ENCODE results near the gene TRAF7. TPM values are rescaled to one million over a fixed set of nuclear protein-coding genes. Genes with fewer than 3 reads are reported as not detected.
"Not testable (repeated sequence)": the region's sequence is repeated elsewhere in the genome, so short reads cannot be mapped to it uniquely, and the experiment has no call there.

Gene TRAF7
- 69.0 and 92.8 TPM in 2 replicates for total RNA-seq (2014; rRNA removed; shearing (Covaris generic))

DNA sequence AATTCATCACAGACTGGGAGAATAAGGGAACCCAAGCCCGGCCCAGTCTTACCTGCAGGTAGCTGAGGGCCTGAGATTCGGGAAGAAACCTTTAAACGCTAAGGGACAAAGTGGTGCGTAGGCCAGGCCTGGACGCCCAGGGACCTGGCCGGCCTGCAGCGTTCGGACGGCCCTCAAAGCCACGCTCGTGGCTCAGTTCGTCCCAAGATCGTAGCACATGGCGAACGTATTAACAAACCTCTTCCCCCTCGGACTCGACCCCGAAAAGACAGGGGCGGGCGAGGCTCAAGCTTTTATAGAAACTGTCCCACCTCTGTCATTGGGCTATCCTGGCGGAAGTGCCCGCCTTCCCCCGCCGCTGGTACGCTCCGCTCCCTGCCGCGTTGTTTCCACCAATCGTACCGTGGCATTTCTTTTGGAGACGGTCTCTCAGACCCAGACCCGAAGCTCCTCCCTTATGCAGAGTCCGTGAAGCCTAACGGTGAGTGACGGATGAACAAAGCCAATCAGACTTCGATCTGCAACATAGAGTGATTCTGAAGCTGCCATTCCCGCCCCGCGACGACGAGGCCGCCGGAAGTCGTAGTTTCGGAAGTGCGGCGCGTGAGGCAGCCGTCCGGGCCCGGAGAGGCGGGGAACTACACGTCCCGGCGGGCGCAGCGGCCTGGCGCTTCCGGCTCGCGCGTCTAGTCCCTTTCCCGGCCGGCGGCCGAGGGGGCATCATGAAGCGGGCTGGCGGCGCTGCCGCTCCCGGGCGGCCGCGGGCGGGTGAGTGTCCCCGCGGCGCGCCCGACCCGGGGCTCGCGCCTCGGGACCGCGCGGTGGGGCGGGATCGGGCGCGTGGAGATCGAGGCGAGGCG is at the start of gene TRAF7:
Gene TRAF7 (plus strand): TSS at position 692 of the 860 bp plus-strand sequence. CDS start 8,139 bp downstream, outside the sequence.
- peak; percentile 100 for DNase-seq (ENCODE audit: low read depth)

DNA sequence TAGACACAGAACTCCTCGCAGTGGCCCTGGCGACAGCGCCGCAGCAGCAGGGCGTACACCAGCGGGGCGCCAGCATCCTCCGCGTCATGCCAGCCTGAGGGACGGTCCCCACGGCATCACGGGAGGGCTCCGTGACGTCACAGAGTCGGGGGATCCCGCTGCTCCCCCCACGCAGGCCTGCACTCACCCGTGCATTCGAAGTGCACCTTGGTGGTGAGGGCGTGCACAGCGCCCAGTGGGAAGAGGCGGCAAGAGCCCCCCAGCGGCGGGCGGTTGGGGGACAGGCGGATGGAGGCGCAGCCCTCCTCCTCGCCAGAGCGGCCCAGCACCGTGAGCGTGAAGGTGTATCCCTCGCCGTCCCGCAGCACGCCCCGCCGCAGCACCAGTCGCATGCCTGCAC is 49.4 kb upstream of the TRAF7 start:
- not testable (repeated sequence) for DNase-seq (ENCODE audit: low read depth)

DNA sequence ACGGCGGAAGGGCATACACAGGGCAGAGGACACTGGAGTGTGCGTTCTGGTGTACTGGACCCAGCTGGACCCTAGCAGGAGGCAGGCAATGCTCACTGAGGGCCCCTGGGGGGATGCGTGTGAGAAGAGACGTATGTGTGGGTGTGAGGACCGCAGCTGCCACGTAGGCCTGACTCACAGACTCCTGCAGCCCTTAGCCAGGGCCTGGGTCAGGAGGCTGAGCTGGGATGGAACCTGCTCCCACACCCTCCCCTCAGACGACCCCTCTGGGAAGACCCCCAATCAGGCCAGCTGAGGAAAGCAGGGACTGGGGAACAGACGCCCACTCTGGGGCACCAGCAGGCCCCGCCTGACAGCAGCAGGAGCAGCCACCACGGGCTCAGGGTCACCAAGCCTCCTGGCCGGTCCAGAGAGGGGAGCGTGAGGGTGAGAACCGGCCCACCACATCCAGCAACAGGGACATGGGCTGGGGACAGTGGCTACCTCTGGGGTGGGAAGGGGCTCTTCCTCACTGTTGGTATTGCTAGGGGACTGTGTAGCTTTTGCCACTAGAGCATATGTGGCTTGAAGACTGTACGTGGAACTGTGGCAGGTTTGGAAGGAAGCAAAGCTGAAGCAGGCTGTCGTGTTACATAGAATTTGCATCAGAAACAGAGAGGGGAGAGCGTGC is 48.3 kb upstream of the TRAF7 start:
- DNase-seq (ENCODE audit: low read depth), result peak; percentile 35

DNA sequence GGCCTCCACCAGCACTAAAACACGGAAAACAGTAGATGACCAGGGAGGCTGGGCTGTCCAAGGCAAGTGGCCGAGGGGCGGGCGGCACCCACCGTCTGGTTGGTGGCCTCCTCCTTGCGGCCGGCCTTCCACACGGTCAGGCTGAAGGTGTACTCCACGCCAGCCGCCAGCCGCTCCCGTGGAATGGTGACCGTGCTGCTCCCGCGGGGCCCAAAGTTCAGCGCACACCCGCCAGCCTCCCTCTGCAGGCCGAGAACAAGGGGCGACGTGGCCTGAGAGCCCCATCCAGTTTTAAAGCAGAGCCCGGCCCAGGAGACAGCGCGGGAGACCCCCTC is 47.8 kb upstream of the TRAF7 start:
- not testable (repeated sequence) for DNase-seq (ENCODE audit: low read depth)

DNA sequence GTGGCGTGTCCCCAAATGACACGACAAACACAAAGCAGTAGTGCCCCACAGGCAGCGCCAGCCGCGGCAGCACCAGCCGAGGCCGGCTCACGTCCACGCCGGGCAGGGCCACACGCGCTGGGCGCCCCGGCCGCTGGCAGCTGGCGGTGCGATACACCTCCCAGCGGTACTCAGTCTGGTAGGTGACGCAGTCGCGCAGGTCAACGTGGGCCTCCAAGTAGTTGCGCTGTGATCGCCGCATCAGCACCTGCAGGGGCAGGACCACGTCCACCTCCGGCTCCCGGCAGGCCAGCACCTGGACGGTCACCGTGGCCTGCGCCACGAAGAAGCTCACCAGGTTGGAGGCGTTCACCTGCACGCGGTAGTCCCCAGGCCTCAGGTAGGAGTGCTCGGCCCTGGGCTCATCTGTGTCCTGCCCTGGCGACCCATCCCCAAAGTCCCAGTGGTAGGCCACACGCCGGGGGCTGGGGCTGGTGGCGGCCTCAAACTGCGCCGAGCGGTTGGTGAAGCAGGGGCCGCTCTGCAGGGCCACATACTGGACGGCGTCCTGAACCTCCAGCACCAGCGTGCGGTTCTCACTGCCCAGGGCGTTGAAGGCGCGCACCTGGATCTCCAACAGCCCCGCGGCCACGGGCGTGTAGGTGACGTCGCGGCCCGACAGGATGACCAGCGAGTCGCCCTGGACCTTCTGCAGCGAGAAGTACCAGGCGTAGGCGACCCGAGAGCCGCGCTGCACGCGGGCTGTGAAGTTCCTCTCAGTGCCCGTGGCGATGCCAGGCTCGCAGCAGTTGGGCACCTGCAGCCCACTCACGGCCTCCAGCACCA is 46.9 kb upstream of the TRAF7 start:
- not testable (repeated sequence) for DNase-seq (ENCODE audit: low read depth)

DNA sequence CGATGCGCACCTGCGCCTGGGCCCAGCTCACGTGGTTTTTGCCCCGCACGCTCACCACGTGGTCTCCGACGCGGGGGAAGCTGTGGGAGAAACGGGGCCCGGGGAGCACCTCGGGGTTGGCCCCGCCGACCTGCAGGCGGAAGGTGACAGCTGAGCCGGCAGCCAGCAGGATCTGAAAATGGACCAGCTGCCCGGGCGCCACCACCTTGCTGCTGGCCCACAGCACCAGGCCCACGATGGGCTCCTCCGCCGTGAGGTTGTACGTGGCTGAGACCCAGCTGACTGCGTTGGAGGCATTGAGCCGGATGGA is 46.4 kb upstream of the TRAF7 start:
- not testable (repeated sequence) for DNase-seq (ENCODE audit: low read depth)

DNA sequence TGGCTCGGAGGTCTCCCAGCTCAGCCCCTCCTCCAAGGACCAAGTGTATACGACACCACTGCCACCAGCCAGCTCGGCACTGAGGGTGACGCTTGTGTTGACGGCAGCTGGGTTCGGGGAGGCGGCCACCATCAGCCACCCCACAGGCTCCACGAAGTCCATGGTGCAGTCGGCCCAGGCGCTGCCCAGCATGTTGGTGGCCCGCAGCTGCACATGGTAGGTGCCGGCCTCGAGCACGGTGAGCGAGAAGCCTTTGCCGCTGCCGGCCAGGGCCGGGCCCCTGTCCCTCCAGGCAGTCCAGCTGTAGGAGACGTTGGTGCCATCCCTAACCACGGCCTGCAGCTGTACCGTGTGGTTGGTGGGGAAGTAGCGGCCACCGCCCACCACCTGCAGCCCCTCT is 45.7 kb upstream of the TRAF7 start:
- not testable (repeated sequence) for DNase-seq (ENCODE audit: low read depth)

DNA sequence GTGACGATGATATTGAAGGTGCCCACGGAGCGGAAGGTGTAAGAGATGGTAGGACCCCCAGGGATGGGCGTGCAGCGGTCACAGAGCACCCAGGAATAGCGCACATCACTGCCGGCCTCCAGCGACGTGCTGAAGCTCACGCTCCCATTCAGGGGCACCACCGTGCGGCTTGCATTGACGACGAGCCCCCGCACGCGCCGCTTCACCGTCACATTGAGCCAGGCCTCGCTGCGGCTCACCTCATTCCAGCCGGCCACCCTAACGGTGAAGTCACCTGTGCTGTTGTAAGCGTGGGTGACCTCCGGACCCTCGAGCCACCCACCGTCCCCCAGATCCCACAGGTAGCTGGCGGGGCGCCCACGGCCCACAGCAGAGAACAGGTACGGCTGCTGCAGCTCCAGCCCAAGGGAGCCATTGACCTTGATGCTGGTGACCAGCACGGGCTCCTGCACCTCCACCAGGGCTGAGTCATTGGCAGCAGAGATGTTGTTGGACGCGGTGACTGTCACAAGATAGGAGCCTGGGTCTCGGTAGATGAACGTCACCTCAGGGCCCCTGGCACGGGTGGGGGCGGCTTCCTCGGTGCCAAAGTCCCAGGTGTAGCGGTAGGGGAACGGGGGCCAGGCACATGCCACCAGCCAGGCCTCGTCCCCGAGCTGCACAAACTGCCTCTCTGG is 45.1 kb upstream of the TRAF7 start:
- not testable (repeated sequence) for DNase-seq (ENCODE audit: low read depth)

DNA sequence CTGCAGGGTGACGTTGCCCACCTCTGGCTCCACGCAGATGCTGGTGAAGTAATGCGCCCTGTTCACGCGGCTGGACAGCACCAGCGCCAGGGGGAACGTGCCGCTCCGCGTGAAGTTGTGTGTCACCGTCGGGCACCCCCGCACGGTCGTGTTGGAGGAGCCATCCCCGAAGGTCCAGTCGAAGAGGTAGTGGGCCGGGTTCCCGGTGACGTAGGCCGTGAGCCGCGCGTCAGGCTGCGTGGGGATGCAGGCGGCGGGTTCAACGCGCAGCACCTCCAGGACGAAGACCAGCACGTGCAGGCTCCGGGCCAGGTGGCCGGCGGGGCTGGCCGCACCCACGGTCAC is 44.6 kb upstream of the TRAF7 start:
- not testable (repeated sequence) for DNase-seq (ENCODE audit: low read depth)

DNA sequence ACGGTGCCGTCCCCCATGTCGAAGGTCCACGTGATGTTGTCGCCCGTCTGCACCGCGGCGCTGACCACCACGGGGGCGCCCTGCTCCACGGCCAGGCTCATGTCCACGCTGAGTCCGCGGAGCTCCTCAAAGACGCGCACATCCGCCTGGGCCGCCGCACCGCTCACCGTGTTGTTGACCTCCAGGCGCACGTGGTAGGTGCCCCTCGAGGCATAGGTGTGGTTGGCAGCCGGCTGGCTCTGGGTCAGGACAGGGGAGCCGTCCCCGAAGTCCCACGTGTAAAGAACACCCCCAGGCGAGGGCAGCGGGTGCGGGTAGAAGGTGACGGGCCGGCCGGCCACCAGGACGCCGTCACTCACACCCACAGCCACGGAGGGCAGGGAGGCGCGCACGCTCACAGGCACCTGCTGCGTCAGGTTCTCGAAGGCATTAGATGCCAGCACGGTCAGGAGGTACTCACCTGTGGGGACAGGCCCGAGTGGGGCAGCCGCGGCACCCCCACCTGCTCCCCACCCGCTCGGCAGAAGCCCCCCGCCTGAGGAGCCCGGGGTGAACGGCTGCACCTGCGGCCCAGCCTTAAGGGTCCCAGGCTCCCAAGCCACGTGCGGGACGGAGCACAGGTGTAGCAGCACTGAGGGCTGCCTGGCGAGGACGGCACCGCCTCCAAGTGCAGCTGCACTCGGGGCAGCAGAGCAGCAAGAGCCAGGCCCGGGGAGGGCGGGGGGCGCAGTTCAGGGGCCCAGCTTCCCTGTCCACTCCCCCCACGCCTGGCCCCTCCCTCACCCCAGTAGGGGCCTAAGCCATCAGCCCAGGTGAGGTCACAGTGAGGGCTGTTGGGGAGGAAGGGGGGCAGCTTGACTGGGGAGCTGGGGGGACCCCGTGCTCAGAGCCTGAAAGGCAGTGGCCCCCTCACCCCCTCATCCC is 43.9 kb upstream of the TRAF7 start:
- not testable (repeated sequence) for DNase-seq (ENCODE audit: low read depth)

DNA sequence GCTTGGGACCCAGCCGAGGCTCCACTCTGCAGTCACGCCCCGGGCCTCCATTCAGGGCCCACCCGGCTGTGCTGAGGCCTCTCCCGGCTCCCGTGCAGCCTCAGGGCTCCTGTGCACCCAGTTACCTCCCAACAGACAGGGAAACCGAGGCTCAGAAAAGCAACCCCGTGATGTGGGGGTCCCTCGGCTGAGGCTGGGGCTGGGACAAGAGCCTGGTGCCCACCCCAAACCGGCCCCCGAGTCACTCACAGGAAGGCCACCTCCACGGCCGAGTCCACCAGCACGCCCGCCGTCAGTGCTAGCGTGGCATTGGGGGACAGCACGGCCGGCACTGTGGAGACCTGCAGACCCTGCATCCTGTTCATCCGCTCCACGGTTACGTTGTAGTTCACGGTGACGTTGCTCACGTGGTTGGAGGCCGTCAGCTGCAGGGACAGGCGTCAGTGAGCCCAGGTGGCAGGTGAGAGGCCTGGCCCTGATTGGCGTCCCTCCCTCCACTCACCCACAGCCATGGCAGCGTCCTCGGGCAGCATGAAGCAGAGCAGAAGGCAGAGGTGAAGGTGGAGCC is 43.0 kb upstream of the TRAF7 start:
- not testable (repeated sequence) for DNase-seq (ENCODE audit: low read depth)

DNA sequence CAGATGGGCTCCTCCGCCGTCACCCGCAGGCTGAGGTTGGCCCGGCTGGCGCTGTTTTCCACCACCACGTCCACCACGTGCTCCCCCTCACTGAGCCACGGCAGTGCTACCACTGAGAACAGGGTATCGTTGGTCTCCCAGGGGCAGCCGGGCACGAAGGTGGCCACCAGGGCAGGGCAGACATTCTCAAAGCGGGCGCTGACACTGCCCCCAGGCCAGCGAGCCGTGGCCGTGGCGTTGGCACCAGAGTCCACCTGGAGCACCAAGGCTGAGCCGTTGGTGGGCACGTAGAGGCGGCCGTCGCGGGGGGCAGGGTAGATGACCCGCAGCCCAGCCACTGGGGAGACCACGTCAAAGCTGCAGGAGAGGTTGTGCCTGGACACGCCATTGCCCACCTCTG is 41.4 kb upstream of the TRAF7 start:
- DNase-seq (ENCODE audit: low read depth), result not testable (repeated sequence)

DNA sequence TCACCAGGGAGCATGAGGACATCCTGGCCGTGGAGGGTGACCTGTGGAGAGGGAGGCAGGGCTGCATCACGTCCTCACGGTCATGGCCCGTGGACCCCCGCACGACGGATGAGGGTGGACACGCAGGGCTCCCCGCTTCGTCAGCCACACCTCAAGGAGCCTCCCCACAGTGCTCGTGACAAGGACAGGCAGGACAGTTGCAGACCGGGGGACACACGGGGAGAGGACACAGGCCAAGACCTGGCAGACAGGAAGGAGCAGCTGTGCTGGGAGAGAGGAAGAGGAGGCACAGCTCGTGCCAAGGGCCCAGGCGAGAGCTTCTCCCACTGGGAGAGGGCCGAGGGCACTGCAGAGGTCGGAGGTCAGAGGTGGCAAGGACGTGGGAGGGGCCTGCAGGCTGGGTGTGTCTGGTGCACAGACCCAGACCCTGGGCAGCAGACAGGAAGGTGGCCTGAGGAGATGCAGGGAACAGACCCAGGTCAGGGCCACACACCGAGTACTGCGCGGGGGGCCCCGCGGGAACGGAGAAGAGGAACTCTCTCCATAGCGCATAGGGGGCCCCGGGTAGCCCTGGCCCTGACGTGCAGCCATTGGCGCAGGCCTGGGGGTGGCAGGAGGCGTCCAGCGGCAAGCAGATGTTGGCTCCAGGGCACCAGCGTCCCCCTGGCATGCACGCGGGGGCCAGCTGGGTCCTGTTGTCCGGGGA is 40.5 kb upstream of the TRAF7 start:
- not testable (repeated sequence) for DNase-seq (ENCODE audit: low read depth)

DNA sequence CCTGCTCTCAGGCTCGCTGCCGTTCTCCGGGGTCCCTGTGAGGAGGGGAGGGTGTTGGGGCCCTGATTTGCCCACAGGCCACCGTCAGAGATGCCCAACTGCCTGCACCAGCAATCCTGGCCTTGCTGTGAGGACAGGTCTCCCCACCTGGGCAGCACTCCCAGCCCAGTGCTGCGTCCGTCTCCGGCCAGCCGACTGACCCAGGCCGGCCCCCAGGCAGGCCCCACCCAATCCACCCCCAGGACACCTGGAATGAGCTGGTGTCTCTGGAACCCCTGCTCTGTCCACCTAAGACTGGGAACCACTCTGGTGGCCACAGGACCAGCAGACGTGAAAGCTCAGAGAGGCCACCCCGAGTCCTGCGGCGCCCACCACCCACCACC is 40.0 kb upstream of the TRAF7 start:
- no peak for DNase-seq (ENCODE audit: low read depth)

DNA sequence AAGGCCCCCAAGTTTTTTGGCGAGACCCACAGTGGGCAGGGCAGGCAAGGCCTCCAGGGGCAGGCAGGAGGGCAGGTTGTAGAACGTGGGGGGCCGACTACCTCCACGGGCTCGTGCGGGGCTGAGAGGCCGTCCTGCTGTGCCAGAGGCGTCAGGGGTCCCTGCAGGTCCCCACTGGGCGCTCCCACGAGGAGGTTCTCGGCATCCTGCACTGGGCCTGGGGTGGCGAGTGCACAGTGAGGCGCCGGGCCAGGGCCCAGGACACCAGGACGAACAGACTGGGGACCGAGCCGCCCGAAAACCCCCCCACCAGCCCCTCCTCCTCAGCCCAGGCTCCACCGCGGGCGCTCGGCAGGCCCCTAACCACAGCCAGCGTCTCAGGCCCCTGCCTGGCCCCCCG is 39.2 kb upstream of the TRAF7 start:
- DNase-seq (ENCODE audit: low read depth), result not testable (repeated sequence)

DNA sequence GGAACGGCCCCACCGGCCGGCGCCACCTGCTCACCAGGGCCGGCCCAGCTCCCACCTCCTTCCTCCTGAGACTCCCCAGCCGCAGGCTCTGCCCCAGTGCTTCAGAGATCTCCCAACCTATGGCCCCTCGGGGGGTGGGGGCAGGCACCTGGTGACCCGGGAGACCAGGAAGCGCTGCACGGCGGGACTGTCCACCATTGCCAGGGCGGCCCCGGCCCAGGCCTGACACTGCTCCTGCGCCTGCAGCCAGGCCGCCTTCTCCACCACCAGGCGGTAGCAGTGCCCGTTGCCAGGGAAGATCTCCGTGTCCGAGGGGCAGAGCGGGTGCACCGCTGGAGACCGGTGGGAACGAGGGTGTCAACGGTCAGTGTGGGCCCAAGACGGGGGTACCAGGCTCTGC is 38.2 kb upstream of the TRAF7 start:
- DNase-seq (ENCODE audit: low read depth), result not testable (repeated sequence)

DNA sequence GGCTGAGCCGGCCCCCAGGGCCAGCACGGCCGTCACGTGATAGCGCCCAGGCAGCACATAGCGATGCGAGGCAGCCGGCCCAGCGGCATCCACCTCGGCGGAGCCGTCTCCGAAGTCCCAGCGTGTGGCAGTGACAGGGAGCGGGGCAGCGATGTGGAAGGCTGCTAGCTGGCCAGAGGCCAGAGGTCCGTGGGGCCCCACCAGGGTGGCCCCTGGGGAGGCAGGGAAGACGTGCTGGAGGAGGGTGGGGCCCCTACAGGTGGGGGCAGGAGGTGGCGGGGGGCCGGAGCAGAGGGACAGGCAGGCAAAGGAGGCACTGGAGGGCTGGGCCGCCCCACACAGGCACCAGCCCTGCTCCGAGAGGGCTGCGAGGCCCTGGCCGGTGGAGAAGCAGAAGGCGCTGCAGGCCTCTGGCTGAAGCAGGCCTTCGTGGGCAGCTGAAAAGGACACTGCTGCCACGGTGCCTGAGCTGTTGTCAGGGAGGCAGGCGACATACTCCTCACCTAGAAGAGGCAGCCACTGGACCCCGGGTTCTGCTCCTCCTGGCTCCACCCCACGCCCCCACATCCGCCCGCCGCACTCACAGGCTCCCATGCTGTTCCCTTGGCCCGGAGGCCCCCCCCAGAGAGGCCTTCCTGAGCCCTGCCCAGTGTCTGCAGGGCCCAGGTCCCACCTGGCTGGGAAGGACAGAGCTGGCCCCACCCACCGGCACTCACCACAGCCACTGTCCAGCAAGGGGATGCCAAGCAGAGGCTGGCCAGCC is 37.4 kb upstream of the TRAF7 start:
- not testable (repeated sequence) for DNase-seq (ENCODE audit: low read depth)

DNA sequence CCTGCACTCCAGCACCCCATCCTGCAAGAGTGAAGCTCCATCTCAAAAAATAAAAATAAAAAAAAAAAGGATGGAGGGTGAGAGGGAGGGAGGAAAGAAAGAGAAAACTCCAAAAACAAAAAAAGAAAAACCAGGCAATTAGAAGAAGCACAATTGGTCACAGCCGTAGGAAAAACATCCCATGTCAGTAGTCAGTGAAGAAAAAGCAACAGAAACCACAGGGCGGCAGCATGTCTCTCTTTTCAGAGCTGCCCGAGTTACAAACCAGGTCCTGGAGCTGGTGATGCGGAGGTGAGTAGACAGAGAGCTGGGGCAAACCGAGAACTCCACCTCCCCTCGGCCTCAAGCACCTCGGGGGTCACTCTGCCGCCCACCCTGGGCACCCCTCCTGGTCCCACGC is 34.3 kb upstream of the TRAF7 start:
- peak; percentile 76 for DNase-seq (ENCODE audit: low read depth)

DNA sequence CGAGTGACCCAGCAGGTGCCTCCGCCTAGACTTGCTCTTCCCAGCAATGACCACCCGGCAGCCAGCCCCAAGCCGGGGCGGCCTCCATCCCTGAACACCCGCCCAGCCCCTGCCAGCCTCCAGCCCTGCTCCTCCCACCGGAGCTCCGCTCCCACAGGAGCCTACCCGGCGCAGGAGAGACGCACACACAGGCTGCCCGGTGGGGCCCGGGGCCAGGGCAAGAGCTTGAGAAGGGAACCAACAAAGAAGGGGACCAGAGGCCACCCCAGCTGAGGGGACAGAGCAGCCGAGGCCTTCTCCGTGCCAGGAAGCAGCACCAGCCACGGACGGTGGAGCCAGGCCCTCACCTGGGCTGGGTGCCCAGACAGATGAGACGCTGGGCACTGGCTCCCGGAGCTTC is 33.7 kb upstream of the TRAF7 start:
- DNase-seq (ENCODE audit: low read depth), result peak; percentile 34
